Small intestine (tissue), 7 donors: ENCODE data around the gene ERMARD. TPM values are rescaled to one million over a fixed set of nuclear protein-coding genes. Genes with fewer than 3 reads are reported as not detected.
"Not testable (repeated sequence)": the region's sequence is repeated elsewhere in the genome, so short reads cannot be mapped to it uniquely, and the experiment has no call there.

Source experiments
- DNase-seq, 2 donors: peaks; one replicate each; pipeline versions ENCODE4 v3.0.0 to v3.0.0-alpha.2; 2013
- FAIRE-seq: peaks from 2 replicates; lab custom pipeline; 2012; peaks lifted over from hg19 to GRCh38; lab: Jason Lieb, UNC
- H3K27ac ChIP-seq, 3 donors: one replicate each; pipeline ENCODE4 v1.5.1; 2013; ENCODE audit warnings: low read length in 2 of 3, mild to moderate bottlenecking in 2 of 3, control low read depth in 1 of 3, inconsistent platforms in 1 of 3, low read depth in 1 of 3, moderate library complexity in 1 of 3
- H3K27me3 ChIP-seq, 3 donors: one replicate each; pipeline ENCODE4 v1.6.1; 2013; ENCODE audit warnings: low read length in 3 of 3, inconsistent platforms in 1 of 3; ENCODE audit not compliant: control insufficient read depth in 3 of 3, insufficient read depth in 3 of 3
- H3K36me3 ChIP-seq, 3 donors: one replicate each; pipeline ENCODE4 v1.6.1; 2013; ENCODE audit warnings: low read length in 3 of 3, inconsistent platforms in 1 of 3, low read depth in 1 of 3, mild to moderate bottlenecking in 1 of 3, moderate library complexity in 1 of 3; ENCODE audit not compliant: control insufficient read depth in 3 of 3, insufficient read depth in 2 of 3
- H3K4me1 ChIP-seq, 3 donors: one replicate each; pipeline ENCODE4 v1.6.1; 2013; ENCODE audit warnings: low read length in 2 of 3, inconsistent platforms in 1 of 3, low read depth in 1 of 3, mild to moderate bottlenecking in 1 of 3, moderate library complexity in 1 of 3; ENCODE audit not compliant: control insufficient read depth in 3 of 3, insufficient read depth in 2 of 3
- H3K4me3 ChIP-seq, 3 donors: one replicate each; pipeline ENCODE4 v1.5.1; 2013; ENCODE audit warnings: low read length in 3 of 3, control low read depth in 1 of 3, inconsistent platforms in 1 of 3, low read depth in 1 of 3, mild to moderate bottlenecking in 1 of 3, moderate library complexity in 1 of 3
- H3K9me3 ChIP-seq, 2 donors: one replicate each; pipeline ENCODE4 v1.6.1; 2013; ENCODE audit warnings: low read depth in 1 of 2, low read length in 1 of 2; ENCODE audit not compliant: control insufficient read depth in 2 of 2, insufficient read depth in 1 of 2
- WGBS, 3 donors: extraction: QIAGEN DNeasy Blood & Tissue Kit; methylation state at CpG; one replicate each; pipeline ENCODE4 v1.1.7; 2013; 5-methylcytosine and 5-hydroxymethylcytosine counted together
- polyA plus RNA-seq, 4 donors: library from polyadenylated mRNA; stranded (reverse) in 3 of 4; unstranded in 1 of 4; fragments of 200-250 nt in 3 of 4; fragments of 120-200 nt in 1 of 4; gene quantifications; one replicate each; pipeline versions ENCODE4 v1.2.1 to v1.2.3, GENCODE V29; 2013
- donor health status: healthy with polysubstance abuse.
- donor health status: control.
- donor health status: control.
- donor health status: Bipolar disorder and iron deficiency.
- donor health status: healthy.

ERMARD gene
- polyA plus RNA-seq, 4 donors, result 20.5 to 55.9 (median 33.6) TPM

GRCh38 chr6:169746556-169746955 lies 4.9 kb upstream of the ERMARD start:
- 92 to 96% (median 94%) methylated on average over 1 of the region's 1 CpG for WGBS, 3 donors
- peaks cover 0 to 2% (median 0%) of the 10 kb centered on the region in 3 donors for H3K36me3 ChIP-seq
- H3K9me3 ChIP-seq, result no peaks in the 10 kb centered on the region
- H3K27ac ChIP-seq, result no peak overlapping the region
- DNase-seq, result no peak
- no peak overlapping the region for H3K4me3 ChIP-seq
- H3K27me3 ChIP-seq, result no peaks in the 10 kb centered on the region
- no peak for FAIRE-seq
- peaks cover 0 to 4% (median 0%) of the 10 kb centered on the region in 3 donors for H3K4me1 ChIP-seq

- DNase-seq, result peak in 1 of 2 donors; percentile 27
- Histone ChIP-seq H3K4me3 (peak overlapping the region; percentile 78 to 84 (median 84)), H3K27ac (peak overlapping the region; percentile 93 to 96 (median 95)), H3K36me3 (peaks cover 0 to 4% (median 2%) of the 10 kb centered on the region in 3 donors), H3K4me1 (peaks cover 0 to 6% (median 0%) of the 10 kb centered on the region in 3 donors), H3K9me3 (no peaks in the 10 kb centered on the region), H3K27me3 (no peaks in the 10 kb centered on the region)
- FAIRE-seq, result no peak
- WGBS, 3 donors, result 2 to 6% (median 6%) methylated on average over 19 of the region's 19 CpGs
Observed at GRCh38 chr6:169752074-169752623, 727 bp downstream of the ERMARD start.

GRCh38 chr6:169755162-169755561 lies 3.7 kb downstream of the ERMARD start:
- WGBS, 3 donors, result 82 to 90% (median 89%) methylated on average over 6 of the region's 6 CpGs

GRCh38 chr6:169763308-169763707 lies 11.9 kb downstream of the ERMARD start:
- Histone ChIP-seq H3K4me1 (no peaks in the 10 kb centered on the region), H3K36me3 (peaks cover 5 to 45% (median 6%) of the 10 kb centered on the region in 3 donors), H3K27me3 (no peaks in the 10 kb centered on the region), H3K4me3 (no peak overlapping the region), H3K9me3 (no peaks in the 10 kb centered on the region), H3K27ac (no peak overlapping the region)
- WGBS, 3 donors, result 73 to 86% (median 84%) methylated on average over 10 of the region's 10 CpGs
- FAIRE-seq (no peak), DNase-seq (no peak)

More at GRCh38 chr6:169755162-169755561, 3.7 kb downstream of the ERMARD start:
- H3K9me3 ChIP-seq, result no peaks in the 10 kb centered on the region
- H3K4me1 ChIP-seq, result peaks cover 0 to 3% (median 0%) of the 10 kb centered on the region in 3 donors
- DNase-seq (no peak), FAIRE-seq (no peak)
- peaks cover 0 to 19% (median 5%) of the 10 kb centered on the region in 3 donors for H3K36me3 ChIP-seq
- no peak overlapping the region for H3K27ac ChIP-seq
- H3K27me3 ChIP-seq, result no peaks in the 10 kb centered on the region
- H3K4me3 ChIP-seq, result no peak overlapping the region

- H3K27me3 ChIP-seq, result no peaks in the 10 kb centered on the region
- H3K36me3 ChIP-seq, result peaks cover 5 to 47% (median 6%) of the 10 kb centered on the region in 3 donors
- H3K4me1 ChIP-seq, result no peaks in the 10 kb centered on the region
- 83 to 96% (median 91%) methylated on average over 10 of the region's 10 CpGs for WGBS, 3 donors
- no peak overlapping the region for H3K27ac ChIP-seq
- H3K9me3 ChIP-seq, result no peaks in the 10 kb centered on the region
- FAIRE-seq (no peak), DNase-seq (no peak)
- H3K4me3 ChIP-seq, result no peak overlapping the region
Observed at GRCh38 chr6:169763881-169764280, 12.5 kb downstream of the ERMARD start.

- 85 to 96% (median 94%) methylated on average over 5 to 10 of the region's 10 CpGs for WGBS, 3 donors
- H3K4me1 ChIP-seq, H3K9me3 ChIP-seq, DNase-seq, FAIRE-seq, H3K4me3 ChIP-seq, H3K27ac ChIP-seq, H3K27me3 ChIP-seq: not testable (repeated sequence)
- peaks cover 1 to 38% (median 6%) of the 10 kb centered on the region in 3 donors for H3K36me3 ChIP-seq
Observed at GRCh38 chr6:169765789-169766188, 14.4 kb downstream of the ERMARD start.

GRCh38 chr6:169766232-169766631 lies 14.8 kb downstream of the ERMARD start:
- FAIRE-seq, result no peak
- H3K9me3 ChIP-seq, result no peaks in the 10 kb centered on the region
- peaks cover 1 to 37% (median 4%) of the 10 kb centered on the region in 3 donors for H3K36me3 ChIP-seq
- H3K4me1 ChIP-seq, result no peaks in the 10 kb centered on the region
- no peaks in the 10 kb centered on the region for H3K27me3 ChIP-seq
- WGBS, 3 donors, result 73 to 95% (median 85%) methylated on average over 5 of the region's 5 CpGs
- no peak overlapping the region for H3K27ac ChIP-seq
- no peak overlapping the region for H3K4me3 ChIP-seq
- DNase-seq, result no peak

GRCh38 chr6:169766921-169767736 lies 15.7 kb downstream of the ERMARD start:
- Histone ChIP-seq H3K4me1 (no peaks in the 10 kb centered on the region), H3K36me3 (peaks cover 1 to 38% (median 4%) of the 10 kb centered on the region in 3 donors), H3K27ac (no peak overlapping the region), H3K9me3 (no peaks in the 10 kb centered on the region), H3K27me3 (no peaks in the 10 kb centered on the region), H3K4me3 (no peak overlapping the region)
- 79 to 91% (median 81%) methylated on average over 13 of the region's 13 CpGs for WGBS, 3 donors
- FAIRE-seq, result no peak
- DNase-seq, result peak; percentile 16 to 80
